BE2C (cell line): ENCODE results near the gene PROK1. TPM values are rescaled to one million over a fixed set of nuclear protein-coding genes. Genes with fewer than 3 reads are reported as not detected.
"Not testable (repeated sequence)": the region's sequence is repeated elsewhere in the genome, so short reads cannot be mapped to it uniquely, and the experiment has no call there.

Source experiments
- DNase-seq: peaks from one replicate; pipeline ENCODE4 v3.0.0-alpha.2; 2020
- H3K27me3 ChIP-seq: fragments of 250-450 bp; sonication (Bioruptor Pico); 2 replicates; pipeline ENCODE4 v1.5.1; 2020; ENCODE audit warnings: mild to moderate bottlenecking
- H3K36me3 ChIP-seq: fragments of 250-450 bp; sonication (Bioruptor Pico); 2 replicates; pipeline ENCODE4 v1.5.1; 2020; ENCODE audit warnings: mild to moderate bottlenecking
- H3K4me1 ChIP-seq: fragments of 250-450 bp; sonication (Bioruptor Pico); 2 replicates; pipeline ENCODE4 v1.5.1; 2020
- H3K4me3 ChIP-seq: 2 replicates; pipeline ENCODE4 v1.5.1; 2011; ENCODE audit warnings: low read depth, low read length
- H3K9me3 ChIP-seq: fragments of 250-450 bp; sonication (Bioruptor Pico); 2 replicates; pipeline ENCODE4 v1.5.1; 2020
- polyA plus RNA-seq: library from polyadenylated mRNA; unstranded; fragments of >200 nt; gene quantifications from one replicate; pipeline ENCODE4 v1.2.1, GENCODE V29; 2012; ENCODE audit warnings: low read depth, missing spikeins; ENCODE audit not compliant: insufficient read length, insufficient read depth
- TF ChIP-seq, protein P1 (sequence below): IDR thresholded peaks from 2 replicates; pipeline ENCODE4 v1.5.1; 2012; ENCODE audit warnings: mild to moderate bottlenecking, low read depth, low read length

Gene PROK1, protein sequence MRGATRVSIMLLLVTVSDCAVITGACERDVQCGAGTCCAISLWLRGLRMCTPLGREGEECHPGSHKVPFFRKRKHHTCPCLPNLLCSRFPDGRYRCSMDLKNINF
- polyA plus RNA-seq, result 2.2 TPM

DNA sequence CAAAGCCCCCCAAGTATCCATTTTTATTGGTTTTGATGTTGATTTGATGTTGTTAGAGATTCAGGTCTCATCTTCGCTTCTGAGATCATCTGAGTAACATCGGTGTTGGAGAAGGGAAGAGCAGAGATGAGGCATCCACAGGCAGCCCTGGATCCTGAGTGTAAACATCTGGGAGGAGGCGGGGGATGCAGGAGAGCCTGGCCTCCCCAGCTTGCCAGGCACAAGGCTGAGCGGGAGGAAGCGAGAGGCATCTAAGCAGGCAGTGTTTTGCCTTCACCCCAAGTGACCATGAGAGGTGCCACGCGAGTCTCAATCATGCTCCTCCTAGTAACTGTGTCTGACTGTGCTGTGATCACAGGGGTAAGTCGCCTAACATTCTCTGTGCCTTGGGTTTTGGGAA lies at the start of gene PROK1:
Gene PROK1 (plus strand): TSS at position 221 of the 400 bp plus-strand sequence. CDS start 68 bp downstream, at position 289.
- Histone ChIP-seq H3K27me3 (peaks cover 17% of the 10 kb centered on the region), H3K9me3 (no peaks in the 10 kb centered on the region), H3K36me3 (no peaks in the 10 kb centered on the region), H3K4me1 (no peaks in the 10 kb centered on the region), H3K4me3 (no peak within 1 kb of the TSS)
- TF ChIP-seq, protein P1, sequence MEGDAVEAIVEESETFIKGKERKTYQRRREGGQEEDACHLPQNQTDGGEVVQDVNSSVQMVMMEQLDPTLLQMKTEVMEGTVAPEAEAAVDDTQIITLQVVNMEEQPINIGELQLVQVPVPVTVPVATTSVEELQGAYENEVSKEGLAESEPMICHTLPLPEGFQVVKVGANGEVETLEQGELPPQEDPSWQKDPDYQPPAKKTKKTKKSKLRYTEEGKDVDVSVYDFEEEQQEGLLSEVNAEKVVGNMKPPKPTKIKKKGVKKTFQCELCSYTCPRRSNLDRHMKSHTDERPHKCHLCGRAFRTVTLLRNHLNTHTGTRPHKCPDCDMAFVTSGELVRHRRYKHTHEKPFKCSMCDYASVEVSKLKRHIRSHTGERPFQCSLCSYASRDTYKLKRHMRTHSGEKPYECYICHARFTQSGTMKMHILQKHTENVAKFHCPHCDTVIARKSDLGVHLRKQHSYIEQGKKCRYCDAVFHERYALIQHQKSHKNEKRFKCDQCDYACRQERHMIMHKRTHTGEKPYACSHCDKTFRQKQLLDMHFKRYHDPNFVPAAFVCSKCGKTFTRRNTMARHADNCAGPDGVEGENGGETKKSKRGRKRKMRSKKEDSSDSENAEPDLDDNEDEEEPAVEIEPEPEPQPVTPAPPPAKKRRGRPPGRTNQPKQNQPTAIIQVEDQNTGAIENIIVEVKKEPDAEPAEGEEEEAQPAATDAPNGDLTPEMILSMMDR, result no peak
- no peak for DNase-seq

DNA sequence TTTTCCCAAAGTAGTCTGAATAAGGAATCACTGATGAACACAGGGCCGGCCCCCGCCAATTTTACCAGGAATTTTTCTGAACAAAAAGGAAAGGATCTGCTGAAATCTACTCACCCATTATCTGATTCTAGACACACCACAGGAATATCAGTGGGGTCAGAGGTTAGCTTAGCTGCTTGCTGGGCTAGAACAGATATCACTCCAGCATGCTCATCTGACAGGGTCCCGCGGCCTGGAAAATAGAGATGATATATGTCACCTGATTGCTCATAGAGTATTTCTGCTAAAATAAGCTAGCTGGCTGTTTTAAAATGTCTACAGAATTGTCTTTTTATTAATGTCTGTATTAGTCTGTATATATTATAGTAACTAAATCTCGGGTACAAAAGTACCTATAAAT lies 47.1 kb upstream of the PROK1 start:
- Histone ChIP-seq H3K9me3 (no peaks in the 10 kb centered on the region), H3K36me3 (peaks cover 52% of the 10 kb centered on the region), H3K4me1 (no peaks in the 10 kb centered on the region), H3K27me3 (no peaks in the 10 kb centered on the region), H3K4me3 (no peak overlapping the region)
- TF ChIP-seq, protein P1, result no peak
- DNase-seq, result no peak

DNA sequence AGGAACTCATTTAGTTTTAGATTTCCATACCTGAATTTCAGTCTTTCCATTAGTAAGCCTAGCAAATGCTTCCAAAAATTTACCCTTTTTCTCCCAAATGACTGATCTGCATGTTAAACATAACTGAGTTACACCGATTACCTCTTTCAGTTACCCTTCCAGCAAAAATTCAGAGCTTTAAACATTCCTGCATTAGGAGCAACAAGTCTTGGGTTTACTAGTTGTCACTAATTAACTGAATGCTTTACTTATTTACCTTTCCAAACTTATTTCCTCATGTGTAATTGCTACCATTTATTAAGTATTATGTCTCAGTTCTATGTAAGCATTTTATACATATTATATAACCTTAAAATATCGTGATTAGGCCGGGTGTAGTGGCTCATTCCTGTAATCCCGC lies 46.5 kb upstream of the PROK1 start:
- TF ChIP-seq, protein P1, result no peak
- no peaks in the 10 kb centered on the region for H3K27me3 ChIP-seq
- H3K4me3 ChIP-seq, result no peak overlapping the region
- H3K9me3 ChIP-seq, result no peaks in the 10 kb centered on the region
- peaks cover 52% of the 10 kb centered on the region for H3K36me3 ChIP-seq
- DNase-seq, result no peak
- H3K4me1 ChIP-seq, result no peaks in the 10 kb centered on the region

DNA sequence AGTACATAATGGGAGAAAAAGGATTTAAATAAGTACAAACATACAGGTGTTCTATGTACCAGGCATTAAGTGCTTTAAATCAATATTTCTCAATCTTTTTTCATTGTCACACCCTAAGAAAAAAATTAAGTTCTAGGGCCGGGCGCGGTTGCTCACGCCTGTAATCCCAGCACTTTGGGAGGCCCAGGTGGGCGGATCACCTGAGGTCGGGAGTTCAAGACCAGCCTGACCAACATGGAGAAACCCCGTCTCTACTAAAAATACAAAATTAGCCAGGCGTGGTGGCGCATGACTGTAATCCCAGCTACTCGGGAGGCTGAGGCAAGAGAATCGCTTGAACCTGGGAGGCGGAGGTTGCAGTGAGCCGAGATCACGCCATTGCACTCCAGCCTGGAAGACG lies 44.5 kb upstream of the PROK1 start:
- H3K36me3 ChIP-seq, result peaks cover 40% of the 10 kb centered on the region
- peak overlapping the region; percentile 73 for H3K4me3 ChIP-seq
- H3K9me3 ChIP-seq, DNase-seq, H3K4me1 ChIP-seq, H3K27me3 ChIP-seq: not testable (repeated sequence)

DNA sequence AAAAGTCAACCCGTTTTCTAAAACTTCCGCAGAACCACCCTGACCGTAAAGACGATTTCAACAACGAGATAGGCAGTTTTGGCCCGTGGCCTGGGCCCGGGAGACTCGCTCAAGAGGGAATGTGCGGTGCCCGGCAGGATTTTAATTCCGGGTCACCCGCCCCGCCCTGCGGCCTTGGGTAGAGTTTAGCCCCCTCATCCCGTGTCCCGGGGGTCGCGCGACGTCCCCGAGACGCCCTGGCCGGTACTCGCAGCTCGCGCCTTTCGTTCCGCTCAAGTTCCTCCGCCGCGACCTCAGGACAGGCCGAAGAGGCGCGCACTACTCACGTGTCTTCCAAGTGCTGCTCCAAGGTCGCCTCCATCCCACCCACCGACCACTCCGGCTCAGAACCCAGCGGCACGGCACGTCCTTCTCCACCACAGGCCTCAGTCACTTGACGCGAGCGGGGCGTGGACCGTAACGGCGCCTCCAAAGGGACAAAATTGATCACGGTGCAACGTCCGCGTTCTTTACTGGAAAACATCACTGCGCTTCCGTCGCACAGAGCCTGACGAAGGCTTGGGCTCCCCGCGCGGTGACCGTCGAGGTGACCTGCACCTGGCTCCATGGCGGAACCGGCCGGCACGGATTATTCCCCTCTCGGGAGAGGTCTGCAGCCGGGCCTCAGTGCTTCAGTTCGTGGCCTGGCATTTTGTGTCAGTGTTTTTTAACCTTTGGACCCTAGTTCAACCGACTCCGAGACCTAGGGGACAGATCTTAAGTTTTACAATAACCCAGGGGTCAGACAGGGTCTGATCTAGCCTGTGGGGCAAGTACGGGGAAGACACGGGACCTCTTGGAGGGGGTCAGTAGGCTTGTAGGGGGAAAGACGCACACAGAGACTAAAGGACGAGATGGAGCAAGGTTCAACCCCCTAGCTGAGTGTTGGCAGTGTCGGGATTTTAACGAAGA lies 43.4 kb upstream of the PROK1 start, which contains the start of gene LAMTOR5:
Gene LAMTOR5 (minus strand): TSS at position 435 of the 951 bp plus-strand sequence. CDS start 74 bp downstream, at position 361.
- Histone ChIP-seq H3K36me3 (peaks cover 30% of the 10 kb centered on the region), H3K4me3 (peak within 1 kb of the TSS; percentile 73), H3K27me3 (no peaks in the 10 kb centered on the region), H3K9me3 (no peaks in the 10 kb centered on the region), H3K4me1 (no peaks in the 10 kb centered on the region)
- TF ChIP-seq, protein P1, result no peak
- peak; percentile 90 for DNase-seq

DNA sequence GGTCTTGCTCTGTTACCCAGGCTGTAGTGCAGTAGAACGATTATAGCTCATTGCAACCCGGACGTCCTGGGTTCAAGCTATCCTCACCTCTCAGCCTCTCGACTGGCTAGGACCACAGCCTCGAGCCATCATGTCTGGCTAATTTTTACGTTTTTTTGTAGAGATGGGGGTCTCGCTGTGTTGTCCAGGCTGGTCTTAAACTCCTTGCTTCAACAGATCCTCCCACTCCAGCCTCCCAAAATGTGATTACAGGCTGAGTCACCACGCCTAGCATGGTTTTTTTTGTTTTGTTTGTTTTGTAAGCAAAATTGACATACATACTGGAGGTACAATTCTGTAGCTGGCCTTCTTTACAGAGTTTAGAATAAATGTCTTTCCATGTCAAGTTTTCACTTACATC lies 42.5 kb upstream of the PROK1 start:
- TF ChIP-seq, protein P1, result no peak
- peaks cover 9% of the 10 kb centered on the region for H3K4me1 ChIP-seq
- no peak for DNase-seq

More for the DNA sequence above, 42.5 kb upstream of the PROK1 start:
- H3K36me3 ChIP-seq, result peaks cover 20% of the 10 kb centered on the region; the same call in 1 of the 2 replicates
- H3K4me3 ChIP-seq, result peak overlapping the region; percentile 73
- H3K9me3 ChIP-seq, result no peaks in the 10 kb centered on the region
- H3K27me3 ChIP-seq, result no peaks in the 10 kb centered on the region
